Measurements from ENCODE around the gene ACTR5. TPM values are rescaled to one million over a fixed set of nuclear protein-coding genes. Genes with fewer than 3 reads are reported as not detected.

Gene ACTR5
- total RNA-seq, 3 donors from 2014 or later: 6.0 to 8.1 (median 7.9) TPM

DNA sequence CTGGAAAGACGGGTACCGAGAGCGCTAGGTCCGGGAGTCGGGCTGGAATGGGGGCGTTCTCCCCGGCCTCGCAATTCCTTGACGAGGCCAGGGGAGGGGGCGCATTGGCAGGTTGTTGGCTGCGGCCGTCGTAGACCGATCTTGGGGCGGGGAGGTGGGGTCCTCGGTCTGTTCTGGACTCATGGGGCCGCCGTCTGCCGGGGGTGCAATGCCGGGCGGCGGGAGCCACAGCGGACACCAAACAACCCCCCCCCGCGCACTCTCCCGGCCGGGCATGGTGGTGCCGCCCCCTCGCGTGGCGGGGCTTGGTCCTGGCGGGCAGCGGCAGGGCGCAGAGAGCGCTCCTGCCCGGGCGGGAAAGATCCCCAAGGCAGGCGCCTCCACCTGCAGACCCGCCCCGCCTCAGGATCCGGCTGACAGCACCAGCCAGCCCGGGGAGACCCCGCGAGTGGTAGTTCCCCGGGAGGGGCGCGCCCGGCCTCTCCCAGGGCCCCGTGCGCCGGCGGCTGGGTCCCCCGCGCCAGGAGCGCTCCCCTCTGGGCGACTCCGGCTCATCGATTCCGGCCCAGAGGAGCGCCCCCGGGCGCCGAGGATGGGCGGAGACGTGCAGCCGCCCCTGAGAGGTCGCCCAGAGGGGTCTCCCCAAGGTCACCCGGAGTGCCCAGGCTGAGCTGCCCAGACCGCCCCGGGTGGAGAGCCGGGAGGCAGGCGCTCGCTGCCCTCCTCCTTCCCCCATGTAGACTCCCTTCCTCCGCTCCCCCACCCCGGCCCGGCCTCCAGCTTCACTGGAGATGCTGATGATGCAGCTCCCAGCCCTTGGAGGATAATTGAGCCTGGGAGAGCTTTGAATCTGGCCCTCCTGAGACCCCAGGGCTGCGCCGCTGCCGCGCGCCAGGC, 57.9 kb downstream of the ACTR5 start:
- Histone ChIP-seq H3K4me3 (peak overlapping the region; percentile 17), H3K9me3 (no peaks in the 10 kb centered on the region), H3K4me1 (ENCODE audit: low read depth) (peaks cover 6% of the 10 kb centered on the region), H3K36me3 (ENCODE audit: low read depth) (no peaks in the 10 kb centered on the region)
- TF ChIP-seq, protein P1, sequence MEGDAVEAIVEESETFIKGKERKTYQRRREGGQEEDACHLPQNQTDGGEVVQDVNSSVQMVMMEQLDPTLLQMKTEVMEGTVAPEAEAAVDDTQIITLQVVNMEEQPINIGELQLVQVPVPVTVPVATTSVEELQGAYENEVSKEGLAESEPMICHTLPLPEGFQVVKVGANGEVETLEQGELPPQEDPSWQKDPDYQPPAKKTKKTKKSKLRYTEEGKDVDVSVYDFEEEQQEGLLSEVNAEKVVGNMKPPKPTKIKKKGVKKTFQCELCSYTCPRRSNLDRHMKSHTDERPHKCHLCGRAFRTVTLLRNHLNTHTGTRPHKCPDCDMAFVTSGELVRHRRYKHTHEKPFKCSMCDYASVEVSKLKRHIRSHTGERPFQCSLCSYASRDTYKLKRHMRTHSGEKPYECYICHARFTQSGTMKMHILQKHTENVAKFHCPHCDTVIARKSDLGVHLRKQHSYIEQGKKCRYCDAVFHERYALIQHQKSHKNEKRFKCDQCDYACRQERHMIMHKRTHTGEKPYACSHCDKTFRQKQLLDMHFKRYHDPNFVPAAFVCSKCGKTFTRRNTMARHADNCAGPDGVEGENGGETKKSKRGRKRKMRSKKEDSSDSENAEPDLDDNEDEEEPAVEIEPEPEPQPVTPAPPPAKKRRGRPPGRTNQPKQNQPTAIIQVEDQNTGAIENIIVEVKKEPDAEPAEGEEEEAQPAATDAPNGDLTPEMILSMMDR (IDR thresholded peaks at IDR 0.05): no peak
- intact Hi-C loops (cut with DNase I, micrococcal nuclease): no loop called here
- ATAC-seq: peak; percentile 33
- DNase-seq: peak; percentile 19 to 63 (median 44)

DNA sequence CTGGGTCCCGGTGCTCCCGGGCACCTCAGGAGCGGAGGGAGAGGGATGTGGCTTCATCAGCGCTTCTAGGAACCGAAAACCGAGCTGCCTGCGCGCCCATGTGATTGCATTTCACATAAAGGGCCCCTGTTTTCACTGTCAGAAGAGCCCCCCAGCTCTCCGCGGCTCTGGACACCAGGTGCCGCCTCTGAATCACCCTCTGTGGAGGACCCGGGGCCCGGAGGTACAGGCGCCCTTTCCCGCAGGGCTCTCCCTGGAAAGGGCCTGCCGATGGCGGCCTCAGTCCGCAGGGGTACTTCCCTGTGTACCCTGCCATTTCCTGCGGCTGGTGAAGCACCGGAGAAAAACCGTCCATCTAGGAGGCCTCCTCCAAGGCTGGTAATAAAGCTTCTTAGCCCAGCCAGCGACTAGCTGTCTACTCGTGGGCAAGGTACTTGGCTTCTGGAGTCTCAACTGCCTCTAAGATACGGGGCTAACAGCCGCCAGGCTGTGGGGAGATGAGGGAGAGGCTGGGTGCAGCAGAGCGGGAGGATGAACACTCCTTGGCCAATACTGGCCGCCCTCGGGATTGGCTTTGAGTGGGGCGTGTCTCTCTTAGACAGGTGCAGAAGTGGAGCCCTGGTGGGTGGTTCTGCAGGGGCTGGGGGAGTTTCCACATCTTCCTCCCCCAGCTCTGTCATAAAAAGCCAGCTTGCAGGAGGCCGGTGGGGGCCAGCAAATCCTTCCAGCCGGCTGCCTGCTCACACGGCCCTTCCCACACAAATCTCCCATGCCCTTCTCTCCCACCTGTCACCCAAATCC, 58.8 kb downstream of the ACTR5 start:
- Histone ChIP-seq H3K9me3 (no peaks in the 10 kb centered on the region), H3K4me1 (ENCODE audit: low read depth) (peaks cover 6% of the 10 kb centered on the region), H3K36me3 (ENCODE audit: low read depth) (no peaks in the 10 kb centered on the region), H3K4me3 (no peak overlapping the region)
- intact Hi-C loops (cut with DNase I, micrococcal nuclease): no loop called here
- DNase-seq (peak; percentile 18 to 58 (median 28)), ATAC-seq (no peak)
- TF ChIP-seq, protein P1 (IDR thresholded peaks at IDR 0.05): no peak

DNA sequence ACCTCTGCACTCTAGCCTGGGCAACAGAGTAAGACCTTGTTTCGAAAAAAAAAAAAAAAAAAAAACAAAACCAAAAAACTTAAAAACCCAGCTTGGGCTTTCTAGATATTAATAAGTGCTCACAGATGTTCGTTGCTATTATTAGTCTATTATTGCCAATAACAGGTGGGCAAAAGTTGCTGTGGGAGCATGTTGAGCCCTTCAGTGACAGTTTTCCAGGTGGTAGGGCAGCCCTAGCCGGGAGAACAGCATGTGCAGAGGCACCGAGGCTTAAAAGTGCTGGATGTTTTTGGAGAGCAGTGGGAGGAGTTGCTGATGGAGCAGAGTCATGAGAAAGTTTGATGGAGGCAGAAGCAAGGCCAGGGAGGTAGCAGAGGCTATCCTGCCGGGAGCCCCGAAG, 61.7 kb downstream of the ACTR5 start:
- H3K4me1 ChIP-seq (ENCODE audit: low read depth): peaks cover 6% of the 10 kb centered on the region
- intact Hi-C loops (cut with DNase I, micrococcal nuclease): no loop called here
- DNase-seq (no peak), ATAC-seq (no peak)
- no peaks in the 10 kb centered on the region for H3K9me3 ChIP-seq
- H3K4me3 ChIP-seq: no peak overlapping the region
- no peaks in the 10 kb centered on the region for H3K36me3 ChIP-seq (ENCODE audit: low read depth)
- TF ChIP-seq, protein P1 (IDR thresholded peaks at IDR 0.05): no peak

DNA sequence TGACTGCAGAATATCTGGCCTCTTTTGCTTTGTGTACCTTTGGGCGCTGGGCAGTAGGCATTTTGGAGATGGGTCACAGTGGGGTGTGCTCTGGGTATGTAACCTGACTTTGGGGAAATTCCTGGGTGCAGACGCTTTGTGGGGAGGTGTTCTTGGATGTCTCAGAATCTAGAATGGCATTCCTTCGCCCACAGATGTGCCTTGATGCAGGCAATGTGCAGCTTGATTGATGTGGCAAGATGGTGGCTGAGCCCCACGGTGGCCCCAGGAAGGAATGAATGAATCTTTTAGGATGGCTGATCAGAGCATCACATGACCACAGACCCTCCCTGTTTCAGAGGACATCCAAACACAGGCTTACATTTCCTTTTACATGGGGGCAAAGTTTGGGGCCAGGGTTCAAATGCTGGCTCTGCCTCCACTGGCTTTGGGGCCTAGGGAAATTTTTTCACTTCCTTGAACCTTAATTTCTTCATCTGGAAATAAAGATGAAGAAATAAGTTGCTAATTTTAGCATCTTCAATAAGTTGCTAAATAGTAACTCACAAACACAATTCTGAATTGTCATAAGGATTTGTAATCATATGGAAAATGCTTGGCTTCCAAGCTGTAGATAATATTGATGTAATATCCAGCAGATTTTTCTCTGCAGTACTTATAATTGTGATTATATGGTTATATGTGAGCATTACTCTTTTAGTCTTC, 62.8 kb downstream of the ACTR5 start:
- intact Hi-C loops (cut with DNase I, micrococcal nuclease): no loop called here
- ATAC-seq (no peak), DNase-seq (no peak)
- Histone ChIP-seq H3K4me3 (no peak overlapping the region), H3K36me3 (ENCODE audit: low read depth) (no peaks in the 10 kb centered on the region), H3K4me1 (ENCODE audit: low read depth) (peaks cover 4% of the 10 kb centered on the region), H3K9me3 (no peaks in the 10 kb centered on the region)
- TF ChIP-seq, protein P1 (IDR thresholded peaks at IDR 0.05): no peak

DNA sequence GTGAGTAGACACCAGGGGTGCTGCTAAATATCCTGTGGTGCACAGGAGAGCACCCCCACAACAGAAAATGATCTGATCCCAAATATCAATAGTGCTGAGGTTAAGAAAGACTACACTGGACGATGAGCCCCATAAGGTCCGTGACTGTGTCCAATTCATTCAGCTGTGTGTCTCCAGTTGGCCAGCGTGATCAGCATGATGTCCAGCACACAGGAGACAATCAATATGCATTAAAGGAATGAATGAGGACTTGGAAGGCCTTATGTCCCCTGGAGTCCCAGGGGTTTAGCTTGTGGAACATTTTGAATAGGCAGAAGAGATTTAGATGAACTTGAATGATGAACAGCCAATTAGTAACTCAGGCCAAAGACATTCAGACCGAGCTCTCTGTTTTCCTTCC, 63.5 kb downstream of the ACTR5 start:
- Histone ChIP-seq H3K36me3 (ENCODE audit: low read depth) (no peaks in the 10 kb centered on the region), H3K9me3 (no peaks in the 10 kb centered on the region), H3K4me3 (no peak overlapping the region), H3K4me1 (ENCODE audit: low read depth) (no peaks in the 10 kb centered on the region)
- ATAC-seq (no peak), DNase-seq (no peak)
- intact Hi-C loops (cut with DNase I, micrococcal nuclease): no loop called here
- TF ChIP-seq, protein P1 (IDR thresholded peaks at IDR 0.05): no peak

Data from mucosa of descending colon (tissue), 3 donors.